ENCODE measurements around the gene RADIL. TPM values are rescaled to one million over a fixed set of nuclear protein-coding genes. Genes with fewer than 3 reads are reported as not detected.

The RADIL gene
- polyA plus RNA-seq, 1 donor (not counting 4 experiments of a cell fraction or from before 2014, with no cell fraction given), result not detected

GRCh38 chr7:4824120-4824775 is 59.3 kb downstream of the RADIL start:
- H3K27me3 ChIP-seq (ENCODE audit: control insufficient read depth, extremely low read depth, insufficient read depth, low read length), result no peaks in the 10 kb centered on the region
- H3K9ac ChIP-seq (ENCODE audit: control insufficient read depth, extremely low read depth, insufficient read depth, low read length), result no peak overlapping the region
- H3K9me1 ChIP-seq (ENCODE audit: control insufficient read depth, extremely low read depth, insufficient read depth, low read length), result no peaks in the 10 kb centered on the region
- H2AFZ ChIP-seq (ENCODE audit: control insufficient read depth, low read length), result no peak overlapping the region
- DNase-seq (ENCODE audit: low read depth, low spot score) (no peak), FAIRE-seq (no peak)
- H3K79me2 ChIP-seq (ENCODE audit: control insufficient read depth, insufficient read depth, low read length), result no peaks in the 10 kb centered on the region
- H4K20me1 ChIP-seq (ENCODE audit: control insufficient read depth, extremely low read depth, insufficient read depth, low read length), result no peaks in the 10 kb centered on the region
- TF ChIP-seq CTCF (optimal IDR thresholded peaks at IDR 0.05 in 1 of 3, IDR thresholded peaks at IDR 0.05 in 1 of 3, conservative IDR thresholded peaks at IDR 0.05 in 1 of 3; ENCODE audit: extremely low read depth in 1 of 3, insufficient read depth in 2 of 3, low read length in 3 of 3) (no peak), EZH2 (IDR thresholded peaks at IDR 0.05; ENCODE audit: low read length) (no peak)
- dilution Hi-C loops (cut with MboI; ENCODE audit: extremely low pct_ligation_motif_present, low sequenced_read_pairs), result no loop called here
- no peak overlapping the region for H3K4me3 ChIP-seq (ENCODE audit: control insufficient read depth in 2 of 3, extremely low read depth in 1 of 3, insufficient read depth in 2 of 3, low read depth in 1 of 3, low read length in 3 of 3)
- H3K4me1 ChIP-seq (ENCODE audit: control insufficient read depth, extremely low read depth, insufficient read depth, low read length), result no peaks in the 10 kb centered on the region
- H3K9me3 ChIP-seq (ENCODE audit: control insufficient read depth, low read depth, low read length), result no peaks in the 10 kb centered on the region
- H3K36me3 ChIP-seq (ENCODE audit: control insufficient read depth in 2 of 2, extremely low read depth in 1 of 2, insufficient read depth in 2 of 2, low read length in 2 of 2), result no peaks in the 10 kb centered on the region
- H3K27ac ChIP-seq (ENCODE audit: control insufficient read depth, insufficient read depth, low read length), result no peak overlapping the region
- no peak overlapping the region for H3K4me2 ChIP-seq (ENCODE audit: control insufficient read depth, extremely low read depth, insufficient read depth, low read depth, low read length)

GRCh38 chr7:4823441-4824119 is 59.9 kb downstream of the RADIL start:
- H4K20me1 ChIP-seq (ENCODE audit: control insufficient read depth, extremely low read depth, insufficient read depth, low read length), result no peaks in the 10 kb centered on the region
- H3K4me1 ChIP-seq (ENCODE audit: control insufficient read depth, extremely low read depth, insufficient read depth, low read length), result no peaks in the 10 kb centered on the region
- H3K9me1 ChIP-seq (ENCODE audit: control insufficient read depth, extremely low read depth, insufficient read depth, low read length), result no peaks in the 10 kb centered on the region
- dilution Hi-C loops (cut with MboI; ENCODE audit: extremely low pct_ligation_motif_present, low sequenced_read_pairs), result no loop called here
- H3K4me2 ChIP-seq (ENCODE audit: control insufficient read depth, extremely low read depth, insufficient read depth, low read depth, low read length), result no peak overlapping the region
- no peaks in the 10 kb centered on the region for H3K27me3 ChIP-seq (ENCODE audit: control insufficient read depth, extremely low read depth, insufficient read depth, low read length)
- no peaks in the 10 kb centered on the region for H3K79me2 ChIP-seq (ENCODE audit: control insufficient read depth, insufficient read depth, low read length)
- DNase-seq (ENCODE audit: low read depth, low spot score), result no peak
- H3K9me3 ChIP-seq (ENCODE audit: control insufficient read depth, low read depth, low read length), result no peaks in the 10 kb centered on the region
- no peak overlapping the region for H3K4me3 ChIP-seq (ENCODE audit: control insufficient read depth in 2 of 3, extremely low read depth in 1 of 3, insufficient read depth in 2 of 3, low read depth in 1 of 3, low read length in 3 of 3)
- H3K27ac ChIP-seq (ENCODE audit: control insufficient read depth, insufficient read depth, low read length), result no peak overlapping the region
- H3K9ac ChIP-seq (ENCODE audit: control insufficient read depth, extremely low read depth, insufficient read depth, low read length), result no peak overlapping the region
- no peak overlapping the region for H2AFZ ChIP-seq (ENCODE audit: control insufficient read depth, low read length)
- no peaks in the 10 kb centered on the region for H3K36me3 ChIP-seq (ENCODE audit: control insufficient read depth in 2 of 2, extremely low read depth in 1 of 2, insufficient read depth in 2 of 2, low read length in 2 of 2)
- no peak for FAIRE-seq
- TF ChIP-seq EZH2 (IDR thresholded peaks at IDR 0.05; ENCODE audit: low read length), result no peak
- TF ChIP-seq CTCF (optimal IDR thresholded peaks at IDR 0.05 in 1 of 3, IDR thresholded peaks at IDR 0.05 in 1 of 3, conservative IDR thresholded peaks at IDR 0.05 in 1 of 3; ENCODE audit: extremely low read depth in 1 of 3, insufficient read depth in 2 of 3, low read length in 3 of 3), result no peak

All from keratinocyte (primary cell).